K562 (cell line): Measurements from ENCODE around the gene SPINK4. TPM values are rescaled to one million over a fixed set of nuclear protein-coding genes. Genes with fewer than 3 reads are reported as not detected.

Experiments used
- CBFB ChIP-seq: sonication (generic); formaldehyde crosslinking; IDR thresholded peaks from 2 replicates; pipeline ENCODE4 v1.4.0; 2020; ENCODE audit warnings: mild to moderate bottlenecking, missing genetic modification reagents
- DPF2 ChIP-seq: fragments of 450-650 bp; IDR thresholded peaks from 2 replicates; pipeline ENCODE4 v1.6.1; 2016
- FOXK2 ChIP-seq, 2 experiments: fragments of 450-650 bp; IDR thresholded peaks in 1 of 2; conservative IDR thresholded peaks in 1 of 2; 2 replicates each; pipeline ENCODE4 v1.6.1; 2016; ENCODE audit warnings: low read depth in 2 of 2, mild to moderate bottlenecking in 1 of 2
- GTF2A2 ChIP-seq: IDR thresholded peaks from 2 replicates; pipeline ENCODE4 v1.6.1; 2016; ENCODE audit warnings: mild to moderate bottlenecking, missing genetic modification characterization, missing compliant biosample characterization
- KDM2B ChIP-seq: fragments of 250-450 bp; sonication (Bioruptor Pico); IDR thresholded peaks from 2 replicates; pipeline ENCODE4 v1.8.0; 2021; ENCODE audit warnings: mild to moderate bottlenecking, moderate library complexity
- MCM7 ChIP-seq, 2 experiments: fragments of 450-650 bp; IDR thresholded peaks; 2 replicates each; pipeline ENCODE4 v1.6.1; 2016 to 2018
- NR2C2 ChIP-seq, 2 experiments: fragments of 200-800 bp in 1 of 2; sonication (Bioruptor generic) in 1 of 2; sonication (generic) in 1 of 2; formaldehyde crosslinking in 1 of 2; IDR thresholded peaks; 2 replicates each; pipeline versions ENCODE4 v1.6.1 to v1.8.0; 2016 to 2022; ENCODE audit warnings: mild to moderate bottlenecking in 1 of 2, missing compliant biosample characterization in 1 of 2, missing genetic modification characterization in 1 of 2, missing genetic modification reagents in 1 of 2
- PPARD ChIP-seq: fragments of 250-450 bp; sonication (Bioruptor Pico); IDR thresholded peaks from 2 replicates; pipeline ENCODE4 v1.8.0; 2022; ENCODE audit warnings: inconsistent platforms, mild to moderate bottlenecking, moderate library complexity
- RB1 ChIP-seq: fragments of 450-650 bp; IDR thresholded peaks from 2 replicates; pipeline ENCODE4 v1.6.1; 2017; ENCODE audit warnings: low read depth, mild to moderate bottlenecking
- RFX1 ChIP-seq: fragments of 450-650 bp; IDR thresholded peaks from 2 replicates; pipeline ENCODE4 v1.6.1; 2016; ENCODE audit warnings: mild to moderate bottlenecking, moderate library complexity
- SIN3B ChIP-seq: fragments of 450-650 bp; IDR thresholded peaks from 2 replicates; pipeline ENCODE4 v1.6.1; 2017; ENCODE audit warnings: low read depth, mild to moderate bottlenecking, moderate library complexity
- SP2 ChIP-seq: IDR thresholded peaks from 2 replicates; pipeline ENCODE4 v1.6.1; 2011; ENCODE audit warnings: mild to moderate bottlenecking, low read depth, low read length, moderate library complexity; ENCODE audit not compliant: poor library complexity, severe bottlenecking; ENCODE audit errors: extremely low read depth
- TRIM28 ChIP-seq: fragments of 450-650 bp; IDR thresholded peaks from 2 replicates; pipeline ENCODE4 v1.6.1; 2017
- ZC3H4 ChIP-seq: sonication (generic); formaldehyde crosslinking; IDR thresholded peaks from 2 replicates; pipeline ENCODE4 v1.9.0; 2021; ENCODE audit warnings: missing genetic modification reagents, borderline replicate concordance
- ZNF217 ChIP-seq: sonication (generic); formaldehyde crosslinking; IDR thresholded peaks from 2 replicates; pipeline ENCODE4 v1.8.0; 2022; ENCODE audit warnings: mild to moderate bottlenecking, missing genetic modification reagents
- ZNF444 ChIP-seq: fragments of 250-450 bp; sonication (Bioruptor Pico); IDR thresholded peaks from 2 replicates; pipeline ENCODE4 v1.4.0; 2020; ENCODE audit warnings: mild to moderate bottlenecking, moderate library complexity
- ZNF589 ChIP-seq: fragments of 200-800 bp; sonication (Bioruptor generic); IDR thresholded peaks from 2 replicates; pipeline ENCODE4 v1.6.1; 2016; ENCODE audit warnings: low read depth, missing genetic modification characterization, missing compliant biosample characterization
- ZNF696 ChIP-seq: fragments of 250-450 bp; sonication (Bioruptor Pico); conservative IDR thresholded peaks from 2 replicates; pipeline ENCODE4 v1.4.0; 2020; ENCODE audit warnings: mild to moderate bottlenecking, moderate library complexity
- polyA plus RNA-seq, 8 experiments: library from polyadenylated mRNA; depleted of rRNA in 4 of 8; stranded (reverse) in 5 of 8; unstranded in 3 of 8; fragments of >200 nt; fragmentation: Nextera tagmentation in 2 of 8; fragmentation: Illumina TruSeq in 1 of 8; extraction: Ambion mirVana in 2 of 8; extraction: Trizol in 1 of 8; gene quantifications; 2 replicates each; pipeline versions ENCODE4 v1.2.1 to v1.2.3, GENCODE V29; 2011 to 2014; ENCODE audit warnings: inconsistent platforms in 1 of 8, missing spikeins in 1 of 8
- total RNA-seq, 7 experiments: library from RNA; depleted of rRNA in 6 of 7; stranded (reverse); fragments of >200 nt in 6 of 7; fragmentation: Illumina TruSeq in 2 of 7; extraction: Trizol in 2 of 7; gene quantifications; 2 replicates each; pipeline versions ENCODE4 v1.2.1 to v1.2.3, GENCODE V29; 2011 to 2021; ENCODE audit warnings: low replicate concordance in 1 of 7
- TF ChIP-seq, protein P1 (sequence below): fragments of 450-650 bp; IDR thresholded peaks from 2 replicates; pipeline ENCODE4 v1.7.0; 2016; ENCODE audit warnings: borderline replicate concordance
- TF ChIP-seq, protein P2 (sequence below): IDR thresholded peaks from 2 replicates; pipeline ENCODE4 v1.6.1; 2012; ENCODE audit warnings: low read depth, low read length, improper control_type of control experiment, borderline replicate concordance
- TF ChIP-seq, protein P3 (sequence below): sonication (generic); formaldehyde crosslinking; IDR thresholded peaks from 2 replicates; pipeline ENCODE4 v1.8.1; 2023; ENCODE audit warnings: missing genetic modification reagents, mild to moderate bottlenecking, borderline replicate concordance

Gene SPINK4
- total and polyA plus RNA-seq, 9 of the 15 experiments (the other 6 are each of a cell fraction or from before 2014, with no cell fraction given), result 0.74 to 5.5 (median 2.1) TPM; not detected in 2

DNA sequence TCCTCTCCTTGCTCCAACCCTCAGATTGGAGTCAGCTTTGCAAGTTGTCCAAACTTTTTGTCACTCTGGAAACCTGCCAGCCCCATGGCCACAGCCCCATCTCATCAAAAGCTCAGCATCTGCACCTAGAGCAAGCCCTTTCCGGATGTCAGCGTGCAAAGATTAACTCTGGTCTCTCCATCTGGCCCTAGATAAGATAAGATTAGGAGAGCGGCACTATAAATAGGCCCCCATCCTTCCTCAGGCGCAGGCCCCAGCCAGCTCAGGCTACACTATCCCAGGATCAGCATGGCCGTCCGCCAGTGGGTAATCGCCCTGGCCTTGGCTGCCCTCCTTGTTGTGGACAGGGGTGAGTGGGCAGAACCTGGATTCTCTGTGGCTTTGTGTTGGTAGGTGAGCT, at the start of gene SPINK4 (continued):
- TF ChIP-seq, protein P1, sequence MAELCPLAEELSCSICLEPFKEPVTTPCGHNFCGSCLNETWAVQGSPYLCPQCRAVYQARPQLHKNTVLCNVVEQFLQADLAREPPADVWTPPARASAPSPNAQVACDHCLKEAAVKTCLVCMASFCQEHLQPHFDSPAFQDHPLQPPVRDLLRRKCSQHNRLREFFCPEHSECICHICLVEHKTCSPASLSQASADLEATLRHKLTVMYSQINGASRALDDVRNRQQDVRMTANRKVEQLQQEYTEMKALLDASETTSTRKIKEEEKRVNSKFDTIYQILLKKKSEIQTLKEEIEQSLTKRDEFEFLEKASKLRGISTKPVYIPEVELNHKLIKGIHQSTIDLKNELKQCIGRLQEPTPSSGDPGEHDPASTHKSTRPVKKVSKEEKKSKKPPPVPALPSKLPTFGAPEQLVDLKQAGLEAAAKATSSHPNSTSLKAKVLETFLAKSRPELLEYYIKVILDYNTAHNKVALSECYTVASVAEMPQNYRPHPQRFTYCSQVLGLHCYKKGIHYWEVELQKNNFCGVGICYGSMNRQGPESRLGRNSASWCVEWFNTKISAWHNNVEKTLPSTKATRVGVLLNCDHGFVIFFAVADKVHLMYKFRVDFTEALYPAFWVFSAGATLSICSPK, result no peak
- TF ChIP-seq, protein P2, sequence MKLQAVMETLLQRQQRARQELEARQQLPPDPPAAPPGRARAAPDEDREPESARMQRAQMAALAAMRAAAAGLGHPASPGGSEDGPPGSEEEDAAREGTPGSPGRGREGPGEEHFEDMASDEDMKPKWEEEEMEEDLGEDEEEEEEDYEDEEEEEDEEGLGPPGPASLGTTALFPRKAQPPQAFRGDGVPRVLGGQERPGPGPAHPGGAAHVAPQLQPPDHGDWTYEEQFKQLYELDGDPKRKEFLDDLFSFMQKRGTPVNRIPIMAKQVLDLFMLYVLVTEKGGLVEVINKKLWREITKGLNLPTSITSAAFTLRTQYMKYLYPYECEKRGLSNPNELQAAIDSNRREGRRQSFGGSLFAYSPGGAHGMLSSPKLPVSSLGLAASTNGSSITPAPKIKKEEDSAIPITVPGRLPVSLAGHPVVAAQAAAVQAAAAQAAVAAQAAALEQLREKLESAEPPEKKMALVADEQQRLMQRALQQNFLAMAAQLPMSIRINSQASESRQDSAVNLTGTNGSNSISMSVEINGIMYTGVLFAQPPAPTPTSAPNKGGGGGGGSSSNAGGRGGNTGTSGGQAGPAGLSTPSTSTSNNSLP, result no peak
- TF ChIP-seq SP2 (no peak), FOXK2 (conservative IDR thresholded peaks at IDR 0.05 in 1 of 2, IDR thresholded peaks at IDR 0.05 in 1 of 2; ENCODE audit: low read depth in 2 of 2) (peak in 1 of 2 experiments; percentile 36; a peak in 1 of 4 replicates), MCM7 (IDR thresholded peaks at IDR 0.05) (no peak), CBFB (CRISPR knock-in tag) (no peak), SIN3B (no peak), ZNF444 (CRISPR knock-in tag) (no peak), DPF2 (peak; percentile 96), RFX1 (peak; percentile 17; the same call in 1 of the 2 replicates), PPARD (CRISPR knock-in tag) (no peak), ZNF696 (CRISPR knock-in tag) (no peak), ZC3H4 (CRISPR knock-in tag) (no peak), TRIM28 (no peak), KDM2B (CRISPR knock-in tag) (no peak), NR2C2 (CRISPR knock-in tag; IDR thresholded peaks at IDR 0.05) (no peak), NR2C2 (tag; IDR thresholded peaks at IDR 0.05) (peak; percentile 34), RB1 (no peak), ZNF589 (CRISPR knock-in tag) (peak; percentile 95), GTF2A2 (tag) (no peak), ZNF217 (CRISPR knock-in tag) (no peak)
- TF ChIP-seq, protein P3, sequence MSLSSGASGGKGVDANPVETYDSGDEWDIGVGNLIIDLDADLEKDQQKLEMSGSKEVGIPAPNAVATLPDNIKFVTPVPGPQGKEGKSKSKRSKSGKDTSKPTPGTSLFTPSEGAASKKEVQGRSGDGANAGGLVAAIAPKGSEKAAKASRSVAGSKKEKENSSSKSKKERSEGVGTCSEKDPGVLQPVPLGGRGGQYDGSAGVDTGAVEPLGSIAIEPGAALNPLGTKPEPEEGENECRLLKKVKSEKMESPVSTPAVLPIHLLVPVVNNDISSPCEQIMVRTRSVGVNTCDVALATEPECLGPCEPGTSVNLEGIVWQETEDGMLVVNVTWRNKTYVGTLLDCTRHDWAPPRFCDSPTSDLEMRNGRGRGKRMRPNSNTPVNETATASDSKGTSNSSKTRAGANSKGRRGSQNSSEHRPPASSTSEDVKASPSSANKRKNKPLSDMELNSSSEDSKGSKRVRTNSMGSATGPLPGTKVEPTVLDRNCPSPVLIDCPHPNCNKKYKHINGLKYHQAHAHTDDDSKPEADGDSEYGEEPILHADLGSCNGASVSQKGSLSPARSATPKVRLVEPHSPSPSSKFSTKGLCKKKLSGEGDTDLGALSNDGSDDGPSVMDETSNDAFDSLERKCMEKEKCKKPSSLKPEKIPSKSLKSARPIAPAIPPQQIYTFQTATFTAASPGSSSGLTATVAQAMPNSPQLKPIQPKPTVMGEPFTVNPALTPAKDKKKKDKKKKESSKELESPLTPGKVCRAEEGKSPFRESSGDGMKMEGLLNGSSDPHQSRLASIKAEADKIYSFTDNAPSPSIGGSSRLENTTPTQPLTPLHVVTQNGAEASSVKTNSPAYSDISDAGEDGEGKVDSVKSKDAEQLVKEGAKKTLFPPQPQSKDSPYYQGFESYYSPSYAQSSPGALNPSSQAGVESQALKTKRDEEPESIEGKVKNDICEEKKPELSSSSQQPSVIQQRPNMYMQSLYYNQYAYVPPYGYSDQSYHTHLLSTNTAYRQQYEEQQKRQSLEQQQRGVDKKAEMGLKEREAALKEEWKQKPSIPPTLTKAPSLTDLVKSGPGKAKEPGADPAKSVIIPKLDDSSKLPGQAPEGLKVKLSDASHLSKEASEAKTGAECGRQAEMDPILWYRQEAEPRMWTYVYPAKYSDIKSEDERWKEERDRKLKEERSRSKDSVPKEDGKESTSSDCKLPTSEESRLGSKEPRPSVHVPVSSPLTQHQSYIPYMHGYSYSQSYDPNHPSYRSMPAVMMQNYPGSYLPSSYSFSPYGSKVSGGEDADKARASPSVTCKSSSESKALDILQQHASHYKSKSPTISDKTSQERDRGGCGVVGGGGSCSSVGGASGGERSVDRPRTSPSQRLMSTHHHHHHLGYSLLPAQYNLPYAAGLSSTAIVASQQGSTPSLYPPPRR (CRISPR knock-in tag), result no peak
